LNCaP clone FGC (cell line): Measurements from ENCODE around the gene SYPL2.
A peak's percentile ranks its signal among the peaks of the same experiment; 100 is the strongest.

Experiments used
- DNase-seq: peaks from one replicate; pipeline ENCODE4 v3.0.0-alpha.2; 2011; ENCODE audit warnings: low read depth
- H3K4me3 ChIP-seq: 2 replicates; pipeline ENCODE4 v1.5.1; 2011; ENCODE audit warnings: mild to moderate bottlenecking, low read depth, low read length, control low read depth
- TF ChIP-seq, protein P1 (sequence below): IDR thresholded peaks from 2 replicates; pipeline ENCODE4 v1.5.1; 2012; ENCODE audit warnings: mild to moderate bottlenecking; ENCODE audit not compliant: control insufficient read depth, insufficient read depth; ENCODE audit errors: extremely low read depth

SYPL2 gene

DNA sequence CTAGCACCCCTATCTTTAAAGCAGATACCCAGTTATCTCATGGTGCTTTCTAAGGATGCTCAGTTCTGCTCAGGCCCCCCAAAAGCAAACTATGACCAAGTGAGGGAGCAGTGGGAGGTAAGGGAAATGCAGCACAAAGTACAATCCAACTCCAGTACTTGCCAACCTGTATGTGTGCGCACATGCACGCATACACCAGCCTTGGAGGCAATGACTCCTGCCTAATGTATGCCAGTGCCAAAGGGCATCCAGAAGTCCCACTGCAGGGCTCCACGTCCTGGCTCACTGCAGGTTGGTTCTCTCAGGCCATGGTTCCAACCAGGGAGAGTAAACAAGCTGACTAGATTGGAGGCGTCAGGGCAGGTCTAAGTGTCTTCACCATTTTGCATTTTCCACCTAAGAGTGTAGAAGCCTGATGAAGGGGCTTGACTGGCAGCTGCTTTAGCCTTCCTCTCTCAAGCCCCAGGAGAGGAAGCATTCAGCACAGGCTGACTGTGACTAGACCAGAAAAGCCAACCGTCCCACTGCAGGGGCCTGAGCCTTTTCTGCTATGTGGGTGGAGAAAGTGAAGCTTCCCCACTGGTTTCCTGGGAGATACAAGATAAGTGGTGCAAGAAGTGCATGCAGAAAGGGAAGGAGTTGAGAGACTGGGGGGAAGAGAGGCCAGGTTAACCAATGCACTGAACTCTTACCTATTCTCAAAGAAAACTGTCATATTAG lies 35.5 kb downstream of the SYPL2 start:
- TF ChIP-seq, protein P1, sequence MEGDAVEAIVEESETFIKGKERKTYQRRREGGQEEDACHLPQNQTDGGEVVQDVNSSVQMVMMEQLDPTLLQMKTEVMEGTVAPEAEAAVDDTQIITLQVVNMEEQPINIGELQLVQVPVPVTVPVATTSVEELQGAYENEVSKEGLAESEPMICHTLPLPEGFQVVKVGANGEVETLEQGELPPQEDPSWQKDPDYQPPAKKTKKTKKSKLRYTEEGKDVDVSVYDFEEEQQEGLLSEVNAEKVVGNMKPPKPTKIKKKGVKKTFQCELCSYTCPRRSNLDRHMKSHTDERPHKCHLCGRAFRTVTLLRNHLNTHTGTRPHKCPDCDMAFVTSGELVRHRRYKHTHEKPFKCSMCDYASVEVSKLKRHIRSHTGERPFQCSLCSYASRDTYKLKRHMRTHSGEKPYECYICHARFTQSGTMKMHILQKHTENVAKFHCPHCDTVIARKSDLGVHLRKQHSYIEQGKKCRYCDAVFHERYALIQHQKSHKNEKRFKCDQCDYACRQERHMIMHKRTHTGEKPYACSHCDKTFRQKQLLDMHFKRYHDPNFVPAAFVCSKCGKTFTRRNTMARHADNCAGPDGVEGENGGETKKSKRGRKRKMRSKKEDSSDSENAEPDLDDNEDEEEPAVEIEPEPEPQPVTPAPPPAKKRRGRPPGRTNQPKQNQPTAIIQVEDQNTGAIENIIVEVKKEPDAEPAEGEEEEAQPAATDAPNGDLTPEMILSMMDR = no peak
- no peak overlapping the region for H3K4me3 ChIP-seq
- DNase-seq = no peak

DNA sequence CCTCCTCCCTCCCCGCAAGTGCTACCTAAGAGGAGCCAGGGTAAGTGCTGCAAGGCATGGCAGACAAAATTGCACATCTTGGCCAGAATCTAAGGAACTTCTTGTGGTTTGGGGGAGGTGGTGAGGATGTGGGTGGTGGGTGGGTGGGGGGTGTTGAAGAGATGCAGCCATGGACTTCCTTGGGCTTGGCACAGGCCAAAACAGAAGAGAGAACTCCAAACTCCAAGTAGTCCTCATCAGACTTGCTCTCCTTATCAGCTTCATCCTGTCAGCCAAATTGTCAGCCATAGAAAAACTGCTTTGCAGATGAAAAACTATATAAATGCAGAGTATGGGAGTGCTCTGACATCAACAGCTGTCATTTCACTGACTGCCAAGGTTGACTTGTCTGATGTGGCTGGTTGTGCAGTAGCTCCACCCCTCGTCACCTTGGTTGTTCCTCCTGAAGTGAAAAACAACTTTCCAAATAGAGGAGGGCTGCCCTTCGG lies 36.1 kb downstream of the SYPL2 start:
- TF ChIP-seq, protein P1 = no peak

DNA sequence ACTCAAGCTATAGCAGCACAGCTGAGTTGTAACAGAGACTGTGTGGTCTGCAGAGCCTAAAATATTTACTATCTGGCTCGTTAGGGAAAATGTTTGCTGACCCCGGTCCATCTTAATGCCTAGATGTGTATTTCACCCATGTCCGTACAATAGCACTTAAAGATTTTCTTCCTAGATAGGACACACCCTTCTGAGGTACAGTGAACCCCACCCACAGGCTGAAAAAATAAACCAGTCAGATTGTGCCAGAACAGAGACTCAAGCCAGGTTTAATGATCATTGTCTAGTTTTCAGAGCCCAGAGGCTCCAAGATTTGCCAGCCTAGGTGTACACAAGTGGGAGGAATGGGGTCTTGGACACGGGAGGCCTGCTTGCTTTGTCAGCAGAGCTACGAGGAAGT lies 37.6 kb downstream of the SYPL2 start:
- TF ChIP-seq, protein P1 = no peak
- H3K4me3 ChIP-seq = no peak overlapping the region
- no peak for DNase-seq

More for the DNA sequence above, 36.1 kb downstream of the SYPL2 start:
- H3K4me3 ChIP-seq = no peak overlapping the region
- no peak for DNase-seq

DNA sequence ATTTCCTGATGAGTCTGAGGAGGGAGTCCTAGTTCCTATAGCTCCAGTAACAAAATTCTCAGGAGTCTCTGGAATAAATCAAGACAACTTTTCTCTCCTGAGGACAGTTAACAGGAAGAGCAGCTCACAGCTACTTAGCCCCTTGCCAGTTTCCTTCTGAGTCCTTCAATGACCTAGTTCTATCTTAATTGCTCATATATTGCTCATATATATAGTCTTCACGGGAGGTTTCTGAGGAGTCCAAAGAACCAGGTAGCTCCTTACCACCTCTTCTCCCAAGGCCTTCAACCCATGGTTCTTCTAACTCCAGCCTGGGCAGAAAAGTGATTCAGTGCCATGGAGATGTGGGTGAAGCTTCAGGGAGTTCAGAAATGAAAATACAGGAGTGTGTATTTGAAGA lies 38.6 kb downstream of the SYPL2 start:
- no peak for DNase-seq
- no peak overlapping the region for H3K4me3 ChIP-seq
- TF ChIP-seq, protein P1 = no peak

DNA sequence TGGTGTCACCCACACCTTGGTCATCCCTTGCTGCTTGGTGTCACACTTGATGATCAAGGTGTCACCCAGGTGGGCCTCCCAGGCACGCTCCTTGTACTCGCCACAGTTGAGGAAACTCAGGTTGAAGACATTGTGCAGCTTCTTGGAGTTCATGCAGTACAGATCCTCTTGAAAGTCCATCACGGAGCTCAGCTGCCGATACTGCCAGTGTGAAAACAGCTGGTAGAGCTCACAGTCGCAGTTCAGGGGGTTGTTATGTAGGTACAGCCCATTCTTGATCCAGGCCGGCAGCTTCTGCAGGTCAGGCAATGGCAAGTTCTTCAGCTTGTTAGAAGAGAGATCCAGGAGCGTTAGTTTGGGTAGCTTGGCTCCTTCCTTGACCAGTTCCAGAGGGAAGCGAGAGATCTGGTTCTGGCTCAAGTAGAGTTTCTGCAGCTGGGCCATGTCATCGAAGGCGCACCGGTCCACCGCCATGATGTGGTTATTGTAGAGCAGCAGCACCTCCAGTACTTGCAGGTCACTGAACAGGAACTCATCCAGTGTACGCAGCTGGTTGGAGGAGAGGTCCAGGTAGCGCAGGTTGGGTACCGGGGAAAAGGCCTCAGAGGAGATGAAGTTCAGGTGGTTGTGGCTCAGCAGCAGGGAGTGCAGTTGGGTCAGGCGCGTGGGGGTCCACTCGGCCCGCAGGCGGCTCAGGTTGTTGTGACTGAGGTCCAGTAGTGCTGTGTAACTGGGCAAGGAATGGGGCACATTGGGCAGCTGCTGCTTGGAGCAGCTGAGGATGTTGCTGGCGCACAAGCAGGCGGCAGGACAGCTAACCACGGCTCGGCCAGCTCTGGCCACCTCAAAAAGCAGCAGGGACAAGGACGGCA lies 41.9 kb downstream of the SYPL2 start:
- no peak for DNase-seq
- H3K4me3 ChIP-seq = no peak overlapping the region
- TF ChIP-seq, protein P1 = no peak

DNA sequence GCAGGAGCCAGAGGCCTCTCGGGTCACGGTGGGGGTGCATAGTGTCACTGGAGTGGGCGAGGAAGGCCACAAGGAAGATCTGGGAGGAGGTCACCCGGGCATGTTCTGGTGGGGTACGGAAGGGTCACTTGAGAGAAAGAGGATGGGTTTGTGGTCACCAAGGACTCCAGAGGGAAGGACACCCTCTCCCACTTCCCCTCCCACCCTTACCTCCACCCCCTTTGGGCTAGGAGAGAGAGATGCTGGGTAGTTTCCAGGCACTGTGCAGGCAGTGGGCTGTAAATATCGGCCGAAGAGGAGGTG lies 42.5 kb downstream of the SYPL2 start:
- TF ChIP-seq, protein P1 = no peak
- DNase-seq = no peak
- H3K4me3 ChIP-seq = peak overlapping the region; percentile 60
